WTC11 (cell line): Measurements from ENCODE around the gene TCTN1. TPM values are rescaled to one million over a fixed set of nuclear protein-coding genes. Genes with fewer than 3 reads are reported as not detected.

Experiments used
- ATAC-seq: fragments of 200-7000 bp; cut with Tn5 transposase; 2 replicates; pipeline ENCODE4 v1.10.0; 2021; ENCODE audit warnings: mild to moderate bottlenecking, moderate library complexity
- CTCF ChIA-PET: fragments of 300-600 bp; sonication (Branson Sonifier 250); formaldehyde crosslinking; loops from one replicate; lab custom pipeline; 2021; ENCODE audit warnings: antibody characterized with exemption; lab: Charles Lee
- POLR2A ChIA-PET: fragments of 350-600 bp; sonication (Branson Sonifier 250); formaldehyde crosslinking; loops from one replicate; lab custom pipeline; 2021; ENCODE audit warnings: antibody characterized with exemption; lab: Charles Lee
- DNase-seq: peaks from one replicate; pipeline ENCODE4 v3.0.0; 2021; ENCODE audit warnings: low spot score
- H3K27ac Mint-ChIP-seq: 2 replicates; pipeline ENCODE4 v1.8.0; 2021; ENCODE audit warnings: mixed read lengths
- H3K27me3 Mint-ChIP-seq: 2 replicates; pipeline ENCODE4 v1.8.0; 2021; ENCODE audit warnings: low read depth, mild to moderate bottlenecking, moderate library complexity, mixed read lengths
- H3K36me3 Mint-ChIP-seq: 2 replicates; pipeline ENCODE4 v1.8.0; 2021; ENCODE audit warnings: mixed read lengths
- H3K4me1 Mint-ChIP-seq: 2 replicates; pipeline ENCODE4 v1.8.0; 2022; ENCODE audit warnings: mixed read lengths
- H3K4me3 Mint-ChIP-seq: 2 replicates; pipeline ENCODE4 v1.8.0; 2021; ENCODE audit warnings: mild to moderate bottlenecking, moderate library complexity, mixed read lengths
- H3K9me3 Mint-ChIP-seq: 2 replicates; pipeline ENCODE4 v1.8.0; 2021; ENCODE audit warnings: mixed read lengths
- CREB1 ChIP-seq: sonication (generic); formaldehyde crosslinking; IDR thresholded peaks from 2 replicates; pipeline ENCODE4 v1.8.0; 2023; ENCODE audit warnings: mild to moderate bottlenecking, missing genetic modification reagents
- ELF4 ChIP-seq: sonication (generic); formaldehyde crosslinking; IDR thresholded peaks from 2 replicates; pipeline ENCODE4 v1.8.1; 2022; ENCODE audit warnings: low read depth, mild to moderate bottlenecking, moderate library complexity, missing genetic modification reagents
- ESRRA ChIP-seq: sonication (generic); formaldehyde crosslinking; IDR thresholded peaks from 2 replicates; pipeline ENCODE4 v1.8.1; 2022; ENCODE audit warnings: mild to moderate bottlenecking, missing genetic modification reagents, borderline replicate concordance
- ETV6 ChIP-seq: sonication (generic); formaldehyde crosslinking; IDR thresholded peaks from 2 replicates; pipeline ENCODE4 v1.8.1; 2022; ENCODE audit warnings: mild to moderate bottlenecking, missing genetic modification reagents
- HMGA2 ChIP-seq: fragments of 250-450 bp; sonication (Bioruptor Pico); IDR thresholded peaks from 2 replicates; pipeline ENCODE4 v1.4.0; 2021; ENCODE audit warnings: mild to moderate bottlenecking, moderate library complexity
- SMAD3 ChIP-seq: sonication (generic); formaldehyde crosslinking; IDR thresholded peaks from 2 replicates; pipeline ENCODE4 v1.8.0; 2022; ENCODE audit warnings: missing genetic modification reagents, mild to moderate bottlenecking, borderline replicate concordance
- TCF7 ChIP-seq: sonication (generic); formaldehyde crosslinking; IDR thresholded peaks from 2 replicates; pipeline ENCODE4 v1.8.0; 2022; ENCODE audit warnings: mild to moderate bottlenecking, low read depth, missing genetic modification reagents, moderate library complexity
- TEAD1 ChIP-seq: sonication (generic); formaldehyde crosslinking; IDR thresholded peaks from 2 replicates; pipeline ENCODE4 v1.8.0; 2022; ENCODE audit warnings: mild to moderate bottlenecking, missing genetic modification reagents
- TP53 ChIP-seq: sonication (generic); formaldehyde crosslinking; IDR thresholded peaks from 2 replicates; pipeline ENCODE4 v1.8.1; 2023; ENCODE audit warnings: mild to moderate bottlenecking, missing genetic modification reagents
- total RNA-seq: library from RNA; stranded (reverse); gene quantifications from 3 replicates; pipeline ENCODE4 v1.2.3, GENCODE V29; 2021
- TF ChIP-seq, protein P1 (sequence below): sonication (generic); formaldehyde crosslinking; IDR thresholded peaks from 2 replicates; pipeline ENCODE4 v1.8.1; 2023; ENCODE audit warnings: mild to moderate bottlenecking, missing genetic modification reagents
- TF ChIP-seq, protein P2 (sequence below): fragments of 200-600 bp; IDR thresholded peaks from 2 replicates; pipeline ENCODE4 v1.8.0; 2022; ENCODE audit warnings: antibody characterized with exemption
- TF ChIP-seq, protein P3 (sequence below): sonication (generic); formaldehyde crosslinking; IDR thresholded peaks from 2 replicates; pipeline ENCODE4 v1.8.1; 2022; ENCODE audit warnings: mild to moderate bottlenecking, moderate library complexity, missing genetic modification reagents
- TF ChIP-seq, protein P4 (sequence below): fragments of 250-450 bp; sonication (Bioruptor Pico); IDR thresholded peaks from 2 replicates; pipeline ENCODE4 v1.9.0; 2021; ENCODE audit warnings: mild to moderate bottlenecking
- TF ChIP-seq, protein P5 (sequence below): fragments of 250-450 bp; sonication (Bioruptor Pico); IDR thresholded peaks from 2 replicates; pipeline ENCODE4 v2.1.2; 2022; ENCODE audit warnings: mild to moderate bottlenecking, moderate library complexity

Gene TCTN1
- total RNA-seq, 1 experiment from 2014 or later = 10.3 TPM

DNA sequence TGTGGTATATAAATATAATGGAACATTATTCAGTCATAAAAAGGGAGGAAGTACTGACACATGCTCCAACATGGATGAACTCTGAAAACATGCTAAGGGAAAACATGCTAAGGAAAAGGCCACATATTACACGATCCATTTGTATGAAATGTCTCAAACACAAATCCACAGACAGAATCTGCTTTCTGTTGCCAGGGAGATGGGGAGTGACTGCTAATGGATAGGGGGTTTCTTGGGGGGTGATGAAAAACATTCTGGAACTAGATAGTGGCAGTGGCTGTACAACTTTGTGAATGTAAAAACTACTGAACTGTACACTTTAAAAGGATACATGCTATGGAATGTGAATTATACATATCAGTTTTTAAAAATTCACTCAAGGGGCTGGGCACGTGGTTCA lies 37.4 kb upstream of the TCTN1 start:
- ATAC-seq = no peak
- DNase-seq = no peak
- CTCF ChIA-PET = interaction anchor here (0.7 kb wide), 1 partner anchor 10 kb away, joined by 4 read pairs; no protein-coding TSS in a partner anchor
- peaks cover 15% of the 10 kb centered on the region for H3K36me3 Mint-ChIP-seq
- TF ChIP-seq TEAD1 (CRISPR knock-in tag) (no peak), ELF4 (CRISPR knock-in tag) (no peak), TP53 (no peak), CREB1 (CRISPR knock-in tag) (no peak)
- H3K9me3 Mint-ChIP-seq = peaks cover 16% of the 10 kb centered on the region
- POLR2A ChIA-PET = no interaction called here
- no peak overlapping the region for H3K27ac Mint-ChIP-seq
- no peaks in the 10 kb centered on the region for H3K27me3 Mint-ChIP-seq
- no peak overlapping the region for H3K4me3 Mint-ChIP-seq
- peaks cover 32% of the 10 kb centered on the region for H3K4me1 Mint-ChIP-seq

DNA sequence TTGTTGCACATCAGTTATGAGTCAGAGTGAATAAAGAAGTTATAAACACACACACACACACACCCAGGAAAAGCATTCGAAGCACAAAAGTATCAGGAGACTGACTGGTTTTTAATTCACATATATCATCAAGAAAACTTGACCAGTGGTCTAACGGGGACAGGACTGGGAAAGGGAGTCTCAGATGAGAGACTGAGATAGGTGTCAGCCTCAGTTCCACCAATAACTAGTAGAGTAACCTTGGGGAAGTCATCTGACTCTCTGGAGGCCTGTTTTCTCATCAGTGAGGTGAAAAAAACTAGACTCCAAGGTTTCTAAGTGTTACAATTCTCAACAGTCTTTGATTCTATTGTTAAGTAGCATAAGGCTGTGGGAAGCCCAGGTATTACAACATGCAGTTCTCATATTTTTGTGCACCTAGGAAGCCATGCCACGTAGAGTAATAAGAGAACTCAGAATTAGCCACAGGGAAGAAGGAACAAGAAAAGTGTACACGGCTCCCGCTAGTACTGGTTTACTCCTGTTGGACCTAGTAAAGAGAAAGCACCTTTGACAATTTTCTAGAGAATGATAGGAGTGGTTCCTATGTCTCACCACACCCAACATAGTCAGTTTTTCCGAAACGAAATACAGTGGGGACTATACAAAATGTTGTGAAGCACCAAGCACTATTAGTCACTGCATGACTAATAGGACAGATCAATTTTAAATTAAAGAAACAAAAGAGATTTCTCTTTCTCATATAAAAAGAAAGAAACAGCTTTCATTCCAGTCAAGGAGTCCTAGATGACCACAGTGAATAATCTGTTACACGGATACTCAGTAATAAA lies 35.9 kb upstream of the TCTN1 start:
- Mint-ChIP-seq H3K4me3 (no peak overlapping the region), H3K9me3 (peaks cover 3% of the 10 kb centered on the region), H3K36me3 (peaks cover 2% of the 10 kb centered on the region; the same call in 1 of the 2 replicates), H3K27ac (no peak overlapping the region; the same call in 1 of the 2 replicates), H3K4me1 (peaks cover 37% of the 10 kb centered on the region), H3K27me3 (no peaks in the 10 kb centered on the region)
- ChIA-PET CTCF (no interaction called here), POLR2A (interaction anchor here (1.0 kb wide), 1 partner anchor 110 kb away, joined by 4 read pairs; the partner anchor contains the start of gene GPN3)
- TF ChIP-seq ETV6 (CRISPR knock-in tag) (no peak), ESRRA (no peak), TCF7 (CRISPR knock-in tag) (no peak), HMGA2 (no peak), SMAD3 (no peak), TEAD1 (CRISPR knock-in tag) (no peak)
- TF ChIP-seq, protein P1, sequence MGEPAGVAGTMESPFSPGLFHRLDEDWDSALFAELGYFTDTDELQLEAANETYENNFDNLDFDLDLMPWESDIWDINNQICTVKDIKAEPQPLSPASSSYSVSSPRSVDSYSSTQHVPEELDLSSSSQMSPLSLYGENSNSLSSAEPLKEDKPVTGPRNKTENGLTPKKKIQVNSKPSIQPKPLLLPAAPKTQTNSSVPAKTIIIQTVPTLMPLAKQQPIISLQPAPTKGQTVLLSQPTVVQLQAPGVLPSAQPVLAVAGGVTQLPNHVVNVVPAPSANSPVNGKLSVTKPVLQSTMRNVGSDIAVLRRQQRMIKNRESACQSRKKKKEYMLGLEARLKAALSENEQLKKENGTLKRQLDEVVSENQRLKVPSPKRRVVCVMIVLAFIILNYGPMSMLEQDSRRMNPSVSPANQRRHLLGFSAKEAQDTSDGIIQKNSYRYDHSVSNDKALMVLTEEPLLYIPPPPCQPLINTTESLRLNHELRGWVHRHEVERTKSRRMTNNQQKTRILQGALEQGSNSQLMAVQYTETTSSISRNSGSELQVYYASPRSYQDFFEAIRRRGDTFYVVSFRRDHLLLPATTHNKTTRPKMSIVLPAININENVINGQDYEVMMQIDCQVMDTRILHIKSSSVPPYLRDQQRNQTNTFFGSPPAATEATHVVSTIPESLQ = no peak
- TF ChIP-seq, protein P2, sequence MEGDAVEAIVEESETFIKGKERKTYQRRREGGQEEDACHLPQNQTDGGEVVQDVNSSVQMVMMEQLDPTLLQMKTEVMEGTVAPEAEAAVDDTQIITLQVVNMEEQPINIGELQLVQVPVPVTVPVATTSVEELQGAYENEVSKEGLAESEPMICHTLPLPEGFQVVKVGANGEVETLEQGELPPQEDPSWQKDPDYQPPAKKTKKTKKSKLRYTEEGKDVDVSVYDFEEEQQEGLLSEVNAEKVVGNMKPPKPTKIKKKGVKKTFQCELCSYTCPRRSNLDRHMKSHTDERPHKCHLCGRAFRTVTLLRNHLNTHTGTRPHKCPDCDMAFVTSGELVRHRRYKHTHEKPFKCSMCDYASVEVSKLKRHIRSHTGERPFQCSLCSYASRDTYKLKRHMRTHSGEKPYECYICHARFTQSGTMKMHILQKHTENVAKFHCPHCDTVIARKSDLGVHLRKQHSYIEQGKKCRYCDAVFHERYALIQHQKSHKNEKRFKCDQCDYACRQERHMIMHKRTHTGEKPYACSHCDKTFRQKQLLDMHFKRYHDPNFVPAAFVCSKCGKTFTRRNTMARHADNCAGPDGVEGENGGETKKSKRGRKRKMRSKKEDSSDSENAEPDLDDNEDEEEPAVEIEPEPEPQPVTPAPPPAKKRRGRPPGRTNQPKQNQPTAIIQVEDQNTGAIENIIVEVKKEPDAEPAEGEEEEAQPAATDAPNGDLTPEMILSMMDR = no peak
- TF ChIP-seq, protein P3, sequence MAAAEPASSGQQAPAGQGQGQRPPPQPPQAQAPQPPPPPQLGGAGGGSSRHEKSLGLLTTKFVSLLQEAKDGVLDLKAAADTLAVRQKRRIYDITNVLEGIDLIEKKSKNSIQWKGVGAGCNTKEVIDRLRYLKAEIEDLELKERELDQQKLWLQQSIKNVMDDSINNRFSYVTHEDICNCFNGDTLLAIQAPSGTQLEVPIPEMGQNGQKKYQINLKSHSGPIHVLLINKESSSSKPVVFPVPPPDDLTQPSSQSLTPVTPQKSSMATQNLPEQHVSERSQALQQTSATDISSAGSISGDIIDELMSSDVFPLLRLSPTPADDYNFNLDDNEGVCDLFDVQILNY (CRISPR knock-in tag) = no peak
- TF ChIP-seq, protein P4, sequence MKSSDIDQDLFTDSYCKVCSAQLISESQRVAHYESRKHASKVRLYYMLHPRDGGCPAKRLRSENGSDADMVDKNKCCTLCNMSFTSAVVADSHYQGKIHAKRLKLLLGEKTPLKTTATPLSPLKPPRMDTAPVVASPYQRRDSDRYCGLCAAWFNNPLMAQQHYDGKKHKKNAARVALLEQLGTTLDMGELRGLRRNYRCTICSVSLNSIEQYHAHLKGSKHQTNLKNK (CRISPR knock-in tag) = no peak
- TF ChIP-seq, protein P5, sequence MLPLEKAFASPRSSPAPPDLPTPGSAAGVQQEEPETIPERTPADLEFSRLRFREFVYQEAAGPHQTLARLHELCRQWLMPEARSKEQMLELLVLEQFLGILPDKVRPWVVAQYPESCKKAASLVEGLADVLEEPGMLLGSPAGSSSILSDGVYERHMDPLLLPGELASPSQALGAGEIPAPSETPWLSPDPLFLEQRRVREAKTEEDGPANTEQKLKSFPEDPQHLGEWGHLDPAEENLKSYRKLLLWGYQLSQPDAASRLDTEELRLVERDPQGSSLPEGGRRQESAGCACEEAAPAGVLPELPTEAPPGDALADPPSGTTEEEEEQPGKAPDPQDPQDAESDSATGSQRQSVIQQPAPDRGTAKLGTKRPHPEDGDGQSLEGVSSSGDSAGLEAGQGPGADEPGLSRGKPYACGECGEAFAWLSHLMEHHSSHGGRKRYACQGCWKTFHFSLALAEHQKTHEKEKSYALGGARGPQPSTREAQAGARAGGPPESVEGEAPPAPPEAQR (CRISPR knock-in tag) = no peak
- no peak for DNase-seq
- no peak for ATAC-seq
